H1 (cell line): ENCODE data around the gene SRD5A3. TPM values are rescaled to one million over a fixed set of nuclear protein-coding genes. Genes with fewer than 3 reads are reported as not detected.

Experiments used
- CTCF ChIA-PET: fragments of 300-600 bp; sonication (Branson Sonifier 250); formaldehyde crosslinking; loops from one replicate; lab custom pipeline; 2021; ENCODE audit not compliant: partially characterized antibody; lab: Charles Lee
- POLR2A ChIA-PET: fragments of 300-600 bp; sonication (Branson Sonifier 250); formaldehyde crosslinking; loops from one replicate; lab custom pipeline; 2021; ENCODE audit warnings: inconsistent platforms; ENCODE audit not compliant: partially characterized antibody; lab: Charles Lee
- DNase-seq, 2 experiments: peaks; one replicate each; pipeline versions ENCODE4 v3.0.0 to v3.0.0-alpha.2; 2010 to 2022; ENCODE audit warnings: low spot score in 2 of 2, low read depth in 1 of 2, mixed read lengths in 1 of 2
- FAIRE-seq: peaks from 2 replicates; lab custom pipeline; 2011; peaks lifted over from hg19 to GRCh38; lab: Jason Lieb, UNC
- H2AFZ ChIP-seq: 2 replicates; pipeline ENCODE4 v1.8.1; 2012; ENCODE audit warnings: low read length, inconsistent platforms
- H2AK5ac ChIP-seq: 2 replicates; pipeline ENCODE4 v1.6.1; 2013; ENCODE audit warnings: low read depth, low read length
- H2BK120ac ChIP-seq: replicated peaks from 2 replicates; pipeline ENCODE3; 2013; ENCODE audit warnings: low read depth, low read length, inconsistent platforms
- H2BK12ac ChIP-seq: 2 replicates; pipeline ENCODE4 v1.6.1; 2013; ENCODE audit warnings: low read depth, low read length
- H2BK15ac ChIP-seq: 2 replicates; pipeline ENCODE4 v1.6.1; 2013; ENCODE audit warnings: low read length
- H2BK20ac ChIP-seq: 2 replicates; pipeline ENCODE4 v1.6.1; 2013; ENCODE audit warnings: low read length
- H2BK5ac ChIP-seq: 2 replicates; pipeline ENCODE4 v1.6.1; 2013; ENCODE audit warnings: low read depth, low read length
- H3K14ac ChIP-seq: 2 replicates; pipeline ENCODE4 v1.6.1; 2013; ENCODE audit warnings: inconsistent platforms; ENCODE audit not compliant: insufficient read length
- H3K18ac ChIP-seq: 2 replicates; pipeline ENCODE4 v1.6.1; 2013; ENCODE audit warnings: low read length; ENCODE audit errors: extremely low read depth
- H3K23ac ChIP-seq: 2 replicates; pipeline ENCODE4 v1.6.1; 2013; ENCODE audit warnings: inconsistent platforms; ENCODE audit not compliant: insufficient read length
- H3K23me2 ChIP-seq: 2 replicates; pipeline ENCODE4 v1.6.1; 2013; ENCODE audit warnings: low read depth, low read length
- H3K27ac ChIP-seq: 2 replicates; pipeline ENCODE4 v1.6.1; 2011; ENCODE audit warnings: low read depth, low read length, inconsistent platforms
- H3K27me3 ChIP-seq, 4 experiments: replicated peaks in 1 of 4; 1 replicate in 1 of 4; 2 replicates in 3 of 4; pipeline versions ENCODE4 v1.6.1 to v1.8.1; 2011 to 2013; ENCODE audit warnings: low read length in 3 of 4, mild to moderate bottlenecking in 3 of 4, inconsistent platforms in 2 of 4, mixed read lengths in 2 of 4, moderate library complexity in 1 of 4; ENCODE audit not compliant: control insufficient read depth in 3 of 4, insufficient read depth in 3 of 4; ENCODE audit errors: extremely low read depth in 1 of 4
- H3K36me3 ChIP-seq, 4 experiments: 2 replicates each; pipeline versions ENCODE4 v1.6.1 to v1.8.1; 2011 to 2013; ENCODE audit warnings: mild to moderate bottlenecking in 4 of 4, low read length in 3 of 4, moderate library complexity in 2 of 4, control low read depth in 1 of 4, inconsistent platforms in 1 of 4; ENCODE audit not compliant: insufficient read depth in 4 of 4, control insufficient read depth in 2 of 4
- H3K4ac ChIP-seq: replicated peaks from 2 replicates; pipeline ENCODE3; 2013; ENCODE audit warnings: low read length, low read depth, mixed read lengths, inconsistent platforms; ENCODE audit not compliant: insufficient read length
- H3K4me1 ChIP-seq, 4 experiments: replicated peaks in 1 of 4; 1 replicate in 1 of 4; 2 replicates in 3 of 4; pipeline versions ENCODE4 v1.6.1 to v1.8.1; 2011 to 2013; ENCODE audit warnings: low read length in 3 of 4, inconsistent platforms in 2 of 4, mixed read lengths in 1 of 4; ENCODE audit not compliant: insufficient read depth in 4 of 4, control insufficient read depth in 3 of 4
- H3K4me2 ChIP-seq, 2 experiments: 2 replicates each; pipeline versions ENCODE4 v1.6.1 to v1.8.1; 2011 to 2013; ENCODE audit warnings: low read depth in 2 of 2, low read length in 2 of 2, control low read depth in 1 of 2, inconsistent platforms in 1 of 2, mild to moderate bottlenecking in 1 of 2; ENCODE audit not compliant: insufficient read depth in 1 of 2
- H3K4me3 ChIP-seq, 4 experiments: fragments of 200-600, 300-600 bp in 1 of 4; sonication (generic), shearing (Covaris generic), sonication (Bioruptor Twin) in 1 of 4; 2 replicates each; pipeline versions ENCODE4 v1.5.1 to v1.8.1; 2011 to 2016; ENCODE audit warnings: low read length in 4 of 4, low read depth in 3 of 4, control low read depth in 2 of 4, inconsistent platforms in 2 of 4, mild to moderate bottlenecking in 2 of 4, mixed read lengths in 1 of 4, moderate library complexity in 1 of 4; ENCODE audit not compliant: insufficient read depth in 2 of 4; ENCODE audit errors: extremely low read depth in 1 of 4
- H3K56ac ChIP-seq: replicated peaks from 2 replicates; pipeline ENCODE3; 2013; ENCODE audit warnings: low read depth, mild to moderate bottlenecking, mixed read lengths, low read length, inconsistent platforms; ENCODE audit not compliant: insufficient read length
- H3K79me1 ChIP-seq: 2 replicates; pipeline ENCODE4 v1.6.1; 2013; ENCODE audit warnings: low read depth, low read length, control low read depth
- H3K79me2 ChIP-seq, 2 experiments: 2 replicates each; pipeline versions ENCODE4 v1.6.1 to v1.8.1; 2012 to 2013; ENCODE audit warnings: low read length in 2 of 2, mild to moderate bottlenecking in 2 of 2, inconsistent platforms in 1 of 2; ENCODE audit not compliant: insufficient read depth in 2 of 2, control insufficient read depth in 1 of 2
- H3K9ac ChIP-seq, 4 experiments: replicated peaks in 1 of 4; 1 replicate in 1 of 4; 2 replicates in 3 of 4; pipeline versions ENCODE4 v1.6.1 to v1.8.1; 2011 to 2013; ENCODE audit warnings: low read depth in 3 of 4, low read length in 3 of 4, control low read depth in 2 of 4, mild to moderate bottlenecking in 2 of 4, moderate library complexity in 2 of 4, inconsistent platforms in 1 of 4; ENCODE audit errors: extremely low read depth in 1 of 4
- H3K9me3 ChIP-seq, 2 experiments: 2 replicates each; pipeline versions ENCODE4 v1.6.1 to v1.8.1; 2012 to 2013; ENCODE audit warnings: mild to moderate bottlenecking in 2 of 2, moderate library complexity in 2 of 2, control low read depth in 1 of 2, inconsistent platforms in 1 of 2, low read depth in 1 of 2, low read length in 1 of 2, mixed read lengths in 1 of 2; ENCODE audit not compliant: insufficient read depth in 2 of 2
- H4K20me1 ChIP-seq, 2 experiments: replicated peaks in 1 of 2; 2 replicates each; pipeline versions ENCODE3 to v1.8.1; 2011 to 2013; ENCODE audit warnings: inconsistent platforms in 2 of 2, low read length in 2 of 2, mild to moderate bottlenecking in 1 of 2; ENCODE audit not compliant: insufficient read depth in 2 of 2, control insufficient read depth in 1 of 2
- H4K5ac ChIP-seq: 2 replicates; pipeline ENCODE4 v1.6.1; 2013; ENCODE audit warnings: low read length, low read depth, mixed read lengths, inconsistent platforms; ENCODE audit not compliant: insufficient read length
- H4K8ac ChIP-seq: 2 replicates; pipeline ENCODE4 v1.8.0; 2013; ENCODE audit warnings: mild to moderate bottlenecking, moderate library complexity, low read length, inconsistent platforms; ENCODE audit not compliant: insufficient read depth; ENCODE audit errors: extremely low read depth
- H4K91ac ChIP-seq: replicated peaks from 2 replicates; pipeline ENCODE3; 2013; ENCODE audit warnings: low read length, mixed read lengths, inconsistent platforms; ENCODE audit not compliant: insufficient read length
- ASH2L ChIP-seq: fragments of 200-600, 300-600 bp; sonication (generic); IDR thresholded peaks from one replicate; pipeline ENCODE4 v1.7.1; 2017; ENCODE audit warnings: low read length
- BRCA1 ChIP-seq: IDR thresholded peaks from 2 replicates; pipeline ENCODE4 v1.6.1; 2012; ENCODE audit warnings: low read depth, low read length, improper control_type of control experiment
- CBX8 ChIP-seq: fragments of 300-800, 300-1000 bp; sonication (generic); IDR thresholded peaks from 2 replicates; pipeline ENCODE4 v1.7.1; 2016; ENCODE audit warnings: low read depth, low read length, borderline replicate concordance
- CEBPB ChIP-seq: IDR thresholded peaks from 2 replicates; pipeline ENCODE4 v1.6.1; 2012; ENCODE audit warnings: low read depth, low read length
- CHD1 ChIP-seq: IDR thresholded peaks from 2 replicates; pipeline ENCODE4 v1.6.1; 2012; ENCODE audit warnings: low read depth, low read length, improper control_type of control experiment
- CHD2 ChIP-seq: IDR thresholded peaks from 2 replicates; pipeline ENCODE4 v1.6.1; 2012; ENCODE audit warnings: low read length, improper control_type of control experiment
- EGR1 ChIP-seq: IDR thresholded peaks from 2 replicates; pipeline ENCODE4 v1.6.1; 2011; ENCODE audit warnings: low read depth, low read length, borderline replicate concordance
- HDAC2 ChIP-seq, 2 experiments: fragments of 300-600 bp in 1 of 2; sonication (generic) in 1 of 2; IDR thresholded peaks; 2 replicates each; pipeline ENCODE4 v1.6.1; 2011 to 2012; ENCODE audit warnings: low read depth in 2 of 2, low read length in 2 of 2, mild to moderate bottlenecking in 2 of 2, moderate library complexity in 2 of 2, borderline replicate concordance in 1 of 2, inconsistent platforms in 1 of 2
- JUN ChIP-seq: IDR thresholded peaks from 2 replicates; pipeline ENCODE4 v1.6.1; 2011; ENCODE audit warnings: low read depth, mild to moderate bottlenecking, improper control_type of control experiment, low read length
- KDM5A ChIP-seq: fragments of 200-600 bp; IDR thresholded peaks from 2 replicates; pipeline ENCODE4 v1.7.1; 2012; ENCODE audit warnings: mild to moderate bottlenecking, low read length, inconsistent platforms, mixed read lengths
- NANOG ChIP-seq: IDR thresholded peaks from 2 replicates; pipeline ENCODE4 v1.6.1; 2011; ENCODE audit warnings: low read length, low read depth, mild to moderate bottlenecking, inconsistent platforms; ENCODE audit not compliant: insufficient read depth, poor library complexity, severe bottlenecking
- POU5F1 ChIP-seq: IDR thresholded peaks from 2 replicates; pipeline ENCODE4 v1.6.1; 2011; ENCODE audit warnings: low read depth, mild to moderate bottlenecking, low read length, moderate library complexity
- RAD21 ChIP-seq, 2 experiments: IDR thresholded peaks in 1 of 2; conservative IDR thresholded peaks in 1 of 2; 2 replicates each; pipeline ENCODE4 v1.6.1; 2011; ENCODE audit warnings: low read depth in 2 of 2, low read length in 2 of 2, improper control_type of control experiment in 1 of 2, inconsistent platforms in 1 of 2, mild to moderate bottlenecking in 1 of 2, moderate library complexity in 1 of 2
- SP1 ChIP-seq: IDR thresholded peaks from 2 replicates; pipeline ENCODE4 v1.6.1; 2011; ENCODE audit warnings: low read depth, low read length
- WGBS, 2 experiments: shearing (Covaris generic) in 1 of 2; methylation state at CpG; one replicate each; pipeline versions ENCODE4 v1.1.6 to v1.1.7; 2013 to 2015; ENCODE audit warnings: low lambda C conversion rate in 2 of 2, mixed read lengths in 2 of 2, inconsistent platforms in 1 of 2, low coverage in 1 of 2, missing lambda C conversion rate in 1 of 2; ENCODE audit not compliant: insufficient replicate concordance in 2 of 2, insufficient coverage in 1 of 2, insufficient read length in 1 of 2; ENCODE audit errors: extremely low coverage in 1 of 2, missing lambda C conversion rate in 1 of 2; 5-methylcytosine and 5-hydroxymethylcytosine counted together
- polyA plus RNA-seq, 7 experiments: library from polyadenylated mRNA; depleted of rRNA in 3 of 7; stranded (reverse) in 5 of 7; unstranded in 2 of 7; fragments of >200 nt in 5 of 7; fragments of 200-250 nt in 2 of 7; gene quantifications; 1 replicate in 5 of 7; 2 replicates in 1 of 7; 4 replicates in 1 of 7; pipeline versions ENCODE4 v1.2.1 to v1.2.3, GENCODE V29; 2011 to 2013; ENCODE audit warnings: missing spikeins in 2 of 7, mixed read lengths in 2 of 7
- total RNA-seq: library from RNA; stranded (reverse); fragmentation: NEBNext Ultra II Directional; extraction: Animal tissue kit (Norgen Biotek cat#: 25700); gene quantifications from 2 replicates; pipeline ENCODE4 v1.2.1, GENCODE V29; 2021

SRD5A3 gene
- total and polyA plus RNA-seq, 2 of the 8 experiments (the other 6 are each of a cell fraction or from before 2014, with no cell fraction given): 19.6 to 34.6 TPM

DNA sequence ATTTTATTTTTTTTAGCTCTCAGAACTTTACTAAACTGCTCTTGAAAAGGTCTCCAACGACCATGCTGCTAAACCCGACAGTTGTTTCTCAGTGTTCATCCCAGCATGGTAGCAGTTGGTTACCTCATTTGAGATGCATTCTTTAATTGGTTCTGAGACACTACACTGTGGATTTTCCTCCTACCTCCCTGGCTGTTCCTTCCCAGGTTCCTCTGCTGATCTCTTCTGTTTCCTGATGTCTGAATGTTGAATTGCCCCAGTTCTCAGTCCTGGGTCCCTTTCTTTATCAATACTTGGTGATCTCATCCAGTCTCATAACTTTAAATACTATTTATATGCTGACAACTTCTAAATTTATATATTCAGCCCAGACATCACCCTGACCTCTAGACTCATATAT is 30.7 kb downstream of the SRD5A3 start:
- H2BK5ac ChIP-seq: no peak overlapping the region
- no peak overlapping the region for H2BK12ac ChIP-seq
- H3K4ac ChIP-seq: no peak overlapping the region
- no peak overlapping the region for H2BK20ac ChIP-seq
- no peaks in the 10 kb centered on the region for H3K9me3 ChIP-seq
- H2BK15ac ChIP-seq: no peak overlapping the region
- no peaks in the 10 kb centered on the region for H3K23me2 ChIP-seq
- H3K27me3 ChIP-seq: no peaks in the 10 kb centered on the region
- no peak overlapping the region for H4K5ac ChIP-seq
- no peak overlapping the region for H4K8ac ChIP-seq
- H3K18ac ChIP-seq: no peak overlapping the region
- H3K23ac ChIP-seq: no peak overlapping the region
- no peak overlapping the region for H2BK120ac ChIP-seq
- H2AFZ ChIP-seq: no peak overlapping the region
- H3K27ac ChIP-seq: no peak overlapping the region
- no peaks in the 10 kb centered on the region for H3K79me1 ChIP-seq
- no peak overlapping the region for H3K9ac ChIP-seq
- H3K14ac ChIP-seq: no peak overlapping the region
- H3K36me3 ChIP-seq: no peaks in the 10 kb centered on the region
- no peak overlapping the region for H3K56ac ChIP-seq
- no peak overlapping the region for H3K4me3 ChIP-seq
- H3K4me1 ChIP-seq: no peaks in the 10 kb centered on the region
- no peaks in the 10 kb centered on the region for H4K20me1 ChIP-seq
- POLR2A ChIA-PET: interaction anchor here (1.1 to 3.4 kb wide), 2 partner anchors 12 to 20 kb away, joined by 4 to 16 read pairs; partner anchors contain the start of gene TMEM165
- CTCF ChIA-PET: interaction anchor here (1.1 to 1.4 kb wide), 3 partner anchors 10 to 30 kb away, joined by 3 to 4 read pairs (median 4); no protein-coding TSS in a partner anchor
- H3K4me2 ChIP-seq: no peak overlapping the region
- no peak overlapping the region for H2AK5ac ChIP-seq
- H4K91ac ChIP-seq: no peak overlapping the region
- FAIRE-seq (no peak), DNase-seq (no peak)
- H3K79me2 ChIP-seq: no peaks in the 10 kb centered on the region
- 90% methylated on average over 2 of the region's 2 CpGs; no CpG with 5 or more reads in 1 of the 2 experiments for WGBS, 2 experiments
- no peak for TF ChIP-seq BRCA1
- TF ChIP-seq CHD2: no peak
- no peak for TF ChIP-seq HDAC2 (IDR thresholded peaks at IDR 0.05; ENCODE audit: borderline replicate concordance in 1 of 2, low read depth in 2 of 2, low read length in 2 of 2)
- no peak for TF ChIP-seq POU5F1
- no peak for TF ChIP-seq JUN
- TF ChIP-seq KDM5A: no peak
- TF ChIP-seq ASH2L: no peak
- TF ChIP-seq CHD1: no peak
- TF ChIP-seq CEBPB: no peak
- no peak for TF ChIP-seq NANOG
- TF ChIP-seq CBX8: no peak
- TF ChIP-seq RAD21 (IDR thresholded peaks at IDR 0.05 in 1 of 2, conservative IDR thresholded peaks at IDR 0.05 in 1 of 2; ENCODE audit: low read depth in 2 of 2, low read length in 2 of 2): no peak
- no peak for TF ChIP-seq SP1
- no peak for TF ChIP-seq EGR1
- TF ChIP-seq, all 59 proteins: peak for 0
